Middle frontal gyrus (tissue), 1 donor: ENCODE measurements around the gene PARM1.

Experiments
- DNase-seq: peaks from one replicate; pipeline ENCODE4 v3.0.0-alpha.2; 2015; ENCODE audit warnings: low spot score; ENCODE audit errors: extremely low spot score

The PARM1 gene

GRCh38 chr4:75028196-75028854 lies 95.4 kb downstream of the PARM1 start:
- DNase-seq: no peak

- no peak for DNase-seq
Observed at GRCh38 chr4:75030028-75030427, 97.1 kb downstream of the PARM1 start.

GRCh38 chr4:75030649-75031235 lies 97.8 kb downstream of the PARM1 start:
- DNase-seq: no peak

GRCh38 chr4:75031775-75032174 lies 98.9 kb downstream of the PARM1 start:
- DNase-seq: no peak

GRCh38 chr4:75034523-75034922 lies 101.6 kb downstream of the PARM1 start:
- DNase-seq: no peak

GRCh38 chr4:75035321-75035720 lies 102.4 kb downstream of the PARM1 start:
- no peak for DNase-seq

GRCh38 chr4:75036046-75036830 lies 103.3 kb downstream of the PARM1 start:
- no peak for DNase-seq

GRCh38 chr4:75037252-75037651 lies 104.3 kb downstream of the PARM1 start:
- no peak for DNase-seq

- DNase-seq: no peak
Observed at GRCh38 chr4:75038376-75038775, 105.5 kb downstream of the PARM1 start.

GRCh38 chr4:75040703-75041102 lies 107.8 kb downstream of the PARM1 start:
- no peak for DNase-seq

GRCh38 chr4:75042601-75043208 lies 109.8 kb downstream of the PARM1 start:
- DNase-seq: no peak

GRCh38 chr4:75046226-75046625 lies 113.3 kb downstream of the PARM1 start:
- no peak for DNase-seq

- no peak for DNase-seq
Observed at GRCh38 chr4:75046641-75047040, 113.7 kb downstream of the PARM1 start.

- no peak for DNase-seq
Observed at GRCh38 chr4:75048208-75048879, 115.4 kb downstream of the PARM1 start.

GRCh38 chr4:75051431-75051830 lies 118.5 kb downstream of the PARM1 start:
- DNase-seq: no peak

- no peak for DNase-seq
Observed at GRCh38 chr4:75053352-75053751, 120.4 kb downstream of the PARM1 start.

GRCh38 chr4:75054078-75054477 lies 121.2 kb downstream of the PARM1 start:
- no peak for DNase-seq

GRCh38 chr4:75056277-75056676 lies 123.4 kb downstream of the PARM1 start:
- no peak for DNase-seq

GRCh38 chr4:75057369-75057768 lies 124.5 kb downstream of the PARM1 start:
- no peak for DNase-seq

GRCh38 chr4:75058486-75058885 lies 125.6 kb downstream of the PARM1 start:
- DNase-seq: no peak

GRCh38 chr4:75063433-75063832 lies 130.5 kb downstream of the PARM1 start:
- DNase-seq: no peak

GRCh38 chr4:75065909-75066308 lies 133.0 kb downstream of the PARM1 start:
- DNase-seq: no peak
